GM06990 (cell line): ENCODE data around the gene PLS3.
A peak's percentile ranks its signal among the peaks of the same experiment; 100 is the strongest.

ENCODE experiments used
- DNase-seq: peaks from one replicate; pipeline ENCODE4 v3.0.0-alpha.2; 2011; ENCODE audit not compliant: insufficient read length; ENCODE audit errors: extremely low read depth
- H3K27me3 ChIP-seq: replicated peaks from 2 replicates; pipeline ENCODE4 v1.6.0; 2011; ENCODE audit warnings: low read length; ENCODE audit not compliant: control insufficient read depth, insufficient read depth
- H3K36me3 ChIP-seq: 2 replicates; pipeline ENCODE4 v1.5.1; 2011; ENCODE audit warnings: low read length; ENCODE audit not compliant: control insufficient read depth, insufficient read depth
- H3K4me3 ChIP-seq: replicated peaks from 2 replicates; pipeline ENCODE4 v1.5.1; 2011; ENCODE audit warnings: low read depth, mild to moderate bottlenecking, control low read depth, low read length
- TF ChIP-seq, protein P1 (sequence below): IDR thresholded peaks from 2 replicates; pipeline ENCODE4 v1.5.1; 2011; ENCODE audit warnings: low read length, control low read depth, mild to moderate bottlenecking, inconsistent platforms; ENCODE audit not compliant: insufficient read depth, poor library complexity, severe bottlenecking

Gene PLS3

GRCh38 chrX:115547448-115547847, 13.5 kb upstream of the PLS3 start:
- H3K36me3 ChIP-seq = no peaks in the 10 kb centered on the region
- H3K27me3 ChIP-seq = no peaks in the 10 kb centered on the region
- TF ChIP-seq, protein P1, sequence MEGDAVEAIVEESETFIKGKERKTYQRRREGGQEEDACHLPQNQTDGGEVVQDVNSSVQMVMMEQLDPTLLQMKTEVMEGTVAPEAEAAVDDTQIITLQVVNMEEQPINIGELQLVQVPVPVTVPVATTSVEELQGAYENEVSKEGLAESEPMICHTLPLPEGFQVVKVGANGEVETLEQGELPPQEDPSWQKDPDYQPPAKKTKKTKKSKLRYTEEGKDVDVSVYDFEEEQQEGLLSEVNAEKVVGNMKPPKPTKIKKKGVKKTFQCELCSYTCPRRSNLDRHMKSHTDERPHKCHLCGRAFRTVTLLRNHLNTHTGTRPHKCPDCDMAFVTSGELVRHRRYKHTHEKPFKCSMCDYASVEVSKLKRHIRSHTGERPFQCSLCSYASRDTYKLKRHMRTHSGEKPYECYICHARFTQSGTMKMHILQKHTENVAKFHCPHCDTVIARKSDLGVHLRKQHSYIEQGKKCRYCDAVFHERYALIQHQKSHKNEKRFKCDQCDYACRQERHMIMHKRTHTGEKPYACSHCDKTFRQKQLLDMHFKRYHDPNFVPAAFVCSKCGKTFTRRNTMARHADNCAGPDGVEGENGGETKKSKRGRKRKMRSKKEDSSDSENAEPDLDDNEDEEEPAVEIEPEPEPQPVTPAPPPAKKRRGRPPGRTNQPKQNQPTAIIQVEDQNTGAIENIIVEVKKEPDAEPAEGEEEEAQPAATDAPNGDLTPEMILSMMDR = no peak
- H3K4me3 ChIP-seq = no peak overlapping the region
- DNase-seq = no peak

- H3K27me3 ChIP-seq = no peaks in the 10 kb centered on the region
- TF ChIP-seq, protein P1 = no peak
- DNase-seq = no peak
- no peak overlapping the region for H3K4me3 ChIP-seq
- H3K36me3 ChIP-seq = no peaks in the 10 kb centered on the region
Observed at GRCh38 chrX:115549008-115549407, 12.0 kb upstream of the PLS3 start.

GRCh38 chrX:115553171-115553570, 7.8 kb upstream of the PLS3 start:
- TF ChIP-seq, protein P1 = no peak
- no peaks in the 10 kb centered on the region for H3K36me3 ChIP-seq
- no peak for DNase-seq
- no peaks in the 10 kb centered on the region for H3K27me3 ChIP-seq
- H3K4me3 ChIP-seq = no peak overlapping the region

- no peak for DNase-seq
- H3K27me3 ChIP-seq = no peaks in the 10 kb centered on the region
- TF ChIP-seq, protein P1 = no peak
- no peaks in the 10 kb centered on the region for H3K36me3 ChIP-seq
- no peak overlapping the region for H3K4me3 ChIP-seq
Observed at GRCh38 chrX:115559672-115560071, 1.3 kb upstream of the PLS3 start.

DNA sequence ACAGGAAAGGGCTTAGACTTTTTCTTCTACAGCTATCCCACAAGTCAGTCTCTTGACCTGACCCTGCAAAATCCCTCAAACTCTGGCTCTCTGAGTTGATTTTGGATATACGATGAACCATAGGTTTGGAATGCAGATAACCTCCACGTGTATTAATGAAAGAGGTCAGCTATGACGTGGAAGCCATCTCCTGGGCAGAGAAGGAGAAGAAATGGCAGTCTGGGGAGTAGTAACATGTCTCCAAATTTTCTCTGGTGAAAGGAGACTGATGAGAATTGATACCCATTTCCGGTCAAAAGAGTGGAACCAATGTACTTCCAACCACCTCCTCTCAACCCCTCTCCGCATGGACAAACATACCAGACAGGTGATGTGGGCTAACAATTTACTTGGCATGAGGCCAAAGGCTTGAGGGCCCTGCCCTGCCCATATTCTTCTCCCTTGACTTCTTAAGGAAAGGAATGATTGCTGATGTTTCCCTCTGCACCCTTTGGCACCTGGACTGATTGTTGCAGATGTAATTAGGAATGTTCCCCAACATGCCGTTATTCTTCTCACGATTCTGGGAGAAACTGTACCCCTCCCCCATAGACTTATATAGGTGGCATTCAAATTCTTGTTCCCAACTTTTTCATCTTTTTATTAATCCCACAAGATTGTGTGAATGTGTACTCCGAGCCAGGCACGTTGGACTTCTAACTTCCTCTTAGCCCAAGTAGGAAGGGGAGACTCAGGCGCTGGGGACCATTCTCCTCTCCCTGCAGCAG, 580 bp upstream of the PLS3 start:
- Histone ChIP-seq H3K36me3 (no peaks in the 10 kb centered on the region), H3K4me3 (peak overlapping the region; percentile 46), H3K27me3 (no peaks in the 10 kb centered on the region)
- TF ChIP-seq, protein P1 = no peak
- no peak for DNase-seq
